ENCODE results near the gene XRRA1.

DNA sequence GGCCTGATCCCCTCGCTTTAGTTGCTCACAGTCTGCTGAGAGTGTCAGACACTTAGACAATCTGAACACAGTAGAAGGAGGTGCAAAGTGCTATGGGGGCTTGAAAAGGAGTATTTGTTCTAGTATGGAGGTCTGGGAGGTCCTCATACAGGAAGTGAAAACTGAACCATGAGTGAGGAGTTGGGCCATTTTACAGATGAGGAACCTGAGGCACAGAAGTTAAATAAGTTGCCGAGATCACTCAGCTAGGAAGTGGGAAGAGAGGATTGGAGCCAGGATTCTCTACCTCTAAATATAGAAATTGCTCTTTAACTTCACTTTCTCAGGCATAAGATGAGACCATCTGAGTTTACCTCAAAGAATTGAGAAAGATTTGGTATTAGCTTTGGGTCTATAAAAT lies 35.8 kb upstream of the XRRA1 start:
- no peak for TF ChIP-seq ZNF274 (IDR thresholded peaks at IDR 0.05; ENCODE audit: low read depth, low read length)
- TF ChIP-seq SUZ12 (IDR thresholded peaks at IDR 0.05; ENCODE audit: extremely low read depth, insufficient read depth, insufficient read length): no peak
